K562 treated with DMSO at 1 percent for 4 hours (cell line): ENCODE measurements around the gene CDIPT. TPM values are rescaled to one million over a fixed set of nuclear protein-coding genes. Genes with fewer than 3 reads are reported as not detected.

Experiments
- total RNA-seq: library from RNA; unstranded; fragments of 300-600 nt; gene quantifications from 2 replicates; pipeline ENCODE4 v1.2.3, GENCODE V29; 2022; ENCODE audit not compliant: insufficient read depth

CDIPT gene, protein sequence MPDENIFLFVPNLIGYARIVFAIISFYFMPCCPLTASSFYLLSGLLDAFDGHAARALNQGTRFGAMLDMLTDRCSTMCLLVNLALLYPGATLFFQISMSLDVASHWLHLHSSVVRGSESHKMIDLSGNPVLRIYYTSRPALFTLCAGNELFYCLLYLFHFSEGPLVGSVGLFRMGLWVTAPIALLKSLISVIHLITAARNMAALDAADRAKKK
- 76.7 and 91.4 TPM in 2 replicates for total RNA-seq

DNA sequence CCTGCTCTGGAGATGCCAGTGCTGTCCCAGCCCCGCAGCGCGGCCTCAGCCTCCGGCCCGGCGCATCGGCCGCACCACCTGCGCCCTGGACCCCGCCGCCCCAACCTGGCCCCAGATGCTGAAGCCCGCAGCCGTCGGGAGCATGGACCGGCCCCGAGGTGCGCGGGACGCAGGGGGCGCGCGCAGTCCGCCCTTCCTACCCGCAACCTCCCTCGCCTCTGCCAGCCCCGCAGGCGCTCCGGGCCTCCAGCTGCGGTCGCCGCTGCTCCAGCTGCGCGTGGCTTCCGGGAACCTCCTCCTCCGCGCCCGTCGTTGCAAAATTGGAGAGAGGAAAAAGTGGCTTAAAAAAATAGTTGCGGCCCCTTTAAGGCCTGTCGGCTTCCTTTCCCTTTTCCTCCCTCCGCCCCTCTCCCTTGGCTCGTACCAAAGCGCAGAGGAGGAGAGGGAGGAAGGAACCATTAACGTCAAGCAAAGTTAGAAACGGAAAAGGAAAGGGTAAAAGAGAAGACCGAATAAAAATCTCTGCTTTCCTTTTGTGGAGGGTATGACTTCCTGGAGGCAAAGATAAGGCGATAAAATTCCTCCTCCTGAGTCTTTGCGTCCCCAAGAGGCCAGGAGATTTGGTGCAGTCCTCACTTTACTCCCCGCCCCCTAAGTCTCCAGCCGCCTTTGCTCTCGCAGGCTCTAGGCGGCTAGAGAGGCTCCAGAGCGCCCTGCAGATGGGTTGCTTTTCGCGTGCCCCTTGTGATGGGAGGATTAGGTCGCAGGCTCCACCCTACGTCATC is at the start of gene CDIPT:
TSS of gene CDIPT (minus strand) at position 343 of the 785 bp plus-strand sequence. CDS start 369 bp downstream, outside the sequence.

DNA sequence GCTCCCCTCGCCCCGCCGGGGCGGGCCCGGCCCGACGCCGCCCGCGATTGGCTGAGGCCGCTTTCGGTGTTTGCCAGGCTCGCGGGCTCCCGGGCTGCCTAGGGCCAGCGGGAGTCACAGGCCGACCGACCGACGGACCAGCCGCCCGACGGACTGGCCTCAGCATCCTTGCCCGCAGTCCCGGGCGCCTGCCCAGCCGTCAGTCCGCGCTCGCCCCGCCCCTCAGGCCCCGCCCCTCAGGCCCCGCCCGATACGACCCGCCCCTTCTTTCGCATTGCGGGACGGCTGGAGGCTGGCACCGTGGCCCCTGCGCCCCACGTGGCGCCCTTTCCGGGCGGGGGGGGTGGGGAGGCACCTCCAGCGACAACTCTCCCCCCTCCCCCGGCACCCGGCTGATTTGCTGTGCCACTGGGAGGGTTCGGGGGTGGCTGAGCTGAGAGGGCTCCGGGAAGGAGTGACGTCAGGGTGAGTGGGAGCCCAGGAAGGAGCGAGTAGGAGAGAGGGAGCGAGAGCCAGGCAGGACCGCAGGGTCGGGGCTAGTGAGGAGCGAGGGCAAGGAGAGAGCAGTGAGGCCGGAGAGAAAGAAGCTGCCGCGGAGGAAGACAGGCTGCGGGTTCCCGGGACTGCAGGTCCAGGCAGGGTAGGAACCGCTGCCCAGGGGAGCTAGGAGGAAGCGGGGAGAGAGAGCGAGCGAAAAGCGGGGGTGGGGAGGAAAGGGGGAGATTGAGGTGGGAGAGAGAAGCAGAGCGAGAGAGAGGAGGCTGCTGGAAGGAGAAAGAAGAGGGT is 37.3 kb upstream of the CDIPT start, which contains the start of gene ASPHD1:
TSS of gene ASPHD1 (plus strand) at position 387 of the 786 bp plus-strand sequence. CDS start 484 bp downstream, outside the sequence.

GRCh38 chr16:29899516-29900101 is 36.6 kb upstream of the CDIPT start, which contains the start of gene SEZ6L2:
TSS of gene SEZ6L2 (minus strand) at chr16:29899550. CDS start at chr16:29899019, 531 bp downstream.

GRCh38 chr16:29820271-29820701 is 42.7 kb downstream of the CDIPT start, which contains the start of gene MVP:
TSS of gene MVP (plus strand) at chr16:29820462. CDS start at chr16:29830550, 10,088 bp downstream.

DNA sequence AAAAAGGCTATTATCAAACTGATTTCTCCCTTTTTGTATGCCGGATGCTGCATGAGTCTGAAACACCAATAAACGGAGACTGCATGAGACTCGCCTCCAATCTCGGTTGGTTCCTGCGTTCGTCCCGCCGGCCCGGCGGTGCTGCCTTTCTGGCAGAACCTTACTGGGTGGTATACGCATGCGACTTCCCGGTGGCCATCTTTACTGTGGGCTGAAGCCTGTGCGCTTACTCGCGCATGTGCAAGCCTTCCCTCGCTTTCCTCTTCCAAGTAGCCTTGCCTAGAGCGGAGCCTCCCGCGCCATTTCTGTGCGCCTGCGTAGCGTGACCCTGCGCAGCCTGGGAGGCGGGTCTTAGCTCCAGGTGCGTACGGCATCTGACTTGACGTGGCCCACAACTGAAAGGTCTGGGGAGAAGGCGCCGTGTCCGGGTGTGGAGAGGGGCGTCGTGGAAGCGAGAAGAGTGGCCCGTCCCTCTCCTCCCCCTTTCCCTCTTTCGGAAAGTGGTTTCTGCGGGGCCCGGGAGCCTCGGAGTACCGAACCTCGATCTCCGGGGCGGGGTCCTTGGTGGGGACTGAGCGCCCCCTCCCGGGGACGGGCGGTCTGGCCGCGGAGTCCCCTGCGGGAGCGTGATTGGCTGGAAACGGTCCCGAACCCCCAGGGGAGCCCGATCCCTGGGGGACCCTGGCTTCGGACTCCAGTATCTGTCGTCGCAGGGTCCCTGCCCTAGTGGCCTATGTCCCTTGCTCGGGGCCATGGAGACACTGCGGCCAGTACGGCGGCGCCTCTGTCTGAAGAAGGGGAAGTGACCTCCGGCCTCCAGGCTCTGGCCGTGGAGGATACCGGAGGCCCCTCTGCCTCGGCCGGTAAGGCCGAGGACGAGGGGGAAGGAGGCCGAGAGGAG is 47.0 kb downstream of the CDIPT start, which contains the start of gene PAGR1:
TSS of gene PAGR1 (plus strand) at position 360 of the 901 bp plus-strand sequence. CDS start at position 734, 374 bp downstream.

DNA sequence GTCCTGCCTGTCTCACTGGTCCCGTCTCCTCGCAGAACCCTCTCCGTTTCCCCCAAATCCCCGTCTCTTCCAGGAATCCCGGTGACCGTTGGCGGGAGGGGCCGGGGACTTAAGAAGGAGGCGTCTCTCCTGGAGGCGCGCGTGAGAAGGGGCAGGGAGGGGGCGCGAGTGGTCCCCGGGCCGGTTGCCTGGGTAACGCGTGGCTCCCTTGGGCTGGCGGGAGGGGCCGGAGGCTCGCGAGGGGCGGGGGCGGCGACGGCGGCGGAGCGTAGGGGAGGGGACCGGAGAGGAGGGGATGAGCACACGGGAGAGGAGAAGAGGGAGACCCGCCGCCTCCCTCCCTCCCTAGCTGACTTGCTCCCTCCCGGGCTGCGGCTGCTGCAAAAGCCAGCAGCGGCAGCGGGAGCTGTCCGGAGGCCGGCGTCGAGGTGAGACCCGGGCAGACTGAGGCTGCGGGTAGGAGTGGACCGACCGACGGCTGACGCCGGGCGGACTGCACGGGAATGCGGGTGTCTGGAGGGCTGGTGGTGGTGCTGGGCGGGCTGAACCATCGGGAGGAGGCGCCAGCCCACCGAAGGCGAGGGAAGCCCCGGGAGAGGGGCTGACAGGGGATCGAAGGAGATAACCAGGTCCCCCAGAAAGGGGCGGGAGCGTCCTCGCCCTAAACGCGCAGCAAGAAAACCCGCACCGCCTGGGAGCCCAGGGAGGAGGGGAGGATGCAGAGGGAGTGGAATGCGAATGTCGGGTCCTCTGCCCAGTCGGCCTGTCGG is 50.9 kb downstream of the CDIPT start, which contains the start of gene PRRT2:
TSS of gene PRRT2 (plus strand) at position 298 of the 770 bp plus-strand sequence. CDS start 862 bp downstream, outside the sequence.

Other genes starting within 250 kb of the CDIPT start
- gene SPN, start 200.0 kb downstream of the CDIPT start, total RNA-seq: 78.9 and 139 TPM in 2 replicates
- 240 and 278 TPM in 2 replicates for gene QPRT, start 184.0 kb downstream of the CDIPT start, total RNA-seq
- not detected in 2 replicates for gene C16orf54, start 117.2 kb downstream of the CDIPT start, total RNA-seq
- not detected in 2 replicates for gene ZG16, start 85.0 kb downstream of the CDIPT start, total RNA-seq
- gene KIF22, start 72.5 kb downstream of the CDIPT start, total RNA-seq: 108 and 120 TPM in 2 replicates
- gene MAZ, start 56.7 kb downstream of the CDIPT start, total RNA-seq: 332 and 398 TPM in 2 replicates
- 0.56 and 1.9 TPM in 2 replicates for gene PRRT2, start 51.0 kb downstream of the CDIPT start, total RNA-seq
- 18.3 and 23.1 TPM in 2 replicates for gene PAGR1, start 47.1 kb downstream of the CDIPT start, total RNA-seq
- gene MVP, start 42.8 kb downstream of the CDIPT start, total RNA-seq: 5.2 and 6.8 TPM in 2 replicates
- 2.0 and 2.6 TPM in 2 replicates for gene SEZ6L2, start 36.3 kb upstream of the CDIPT start, total RNA-seq
- not detected in 2 replicates for gene ASPHD1, start 37.3 kb upstream of the CDIPT start, total RNA-seq
- 25.5 and 29.5 TPM in 2 replicates for gene KCTD13, start 63.0 kb upstream of the CDIPT start, total RNA-seq
- 135 and 156 TPM in 2 replicates for gene TMEM219, start 98.9 kb upstream of the CDIPT start, total RNA-seq
- gene TAOK2, start 110.6 kb upstream of the CDIPT start, total RNA-seq: 38.2 and 41.0 TPM in 2 replicates
- 17.1 and 21.6 TPM in 2 replicates for gene HIRIP3, start 132.4 kb upstream of the CDIPT start, total RNA-seq
- 82.3 and 93.3 TPM in 2 replicates for gene INO80E, start 133.0 kb upstream of the CDIPT start, total RNA-seq
- gene DOC2A, start 147.8 kb upstream of the CDIPT start, total RNA-seq: 0.90 and 3.2 TPM in 2 replicates
- not detected in 2 replicates for gene C16orf92, start 160.0 kb upstream of the CDIPT start, total RNA-seq
- gene TLCD3B, start 168.0 kb upstream of the CDIPT start, total RNA-seq: 1.1 and 1.9 TPM in 2 replicates
- gene ALDOA, start 202.5 kb upstream of the CDIPT start, total RNA-seq: 2,294 and 2,366 TPM in 2 replicates
- 274 and 297 TPM in 2 replicates for gene PPP4C, start 212.8 kb upstream of the CDIPT start, total RNA-seq
- gene TBX6, start 228.7 kb upstream of the CDIPT start, total RNA-seq: 0.52 TPM in 1 of 2 replicates, not detected in the other
- 79.8 and 89.6 TPM in 2 replicates for gene YPEL3, start 233.0 kb upstream of the CDIPT start, total RNA-seq